Ascending aorta (tissue), 2 donors: ENCODE data around the gene SPARCL1. TPM values are rescaled to one million over a fixed set of nuclear protein-coding genes. Genes with fewer than 3 reads are reported as not detected.

ENCODE experiments used
- DNase-seq, 2 donors: peaks; one replicate each; pipeline ENCODE4 v3.0.0-alpha.2; 2019; ENCODE audit warnings: low spot score in 2 of 2
- H3K27ac ChIP-seq, 2 donors: fragments of 200-600 bp; sonication (generic); one replicate each; pipeline ENCODE4 v1.5.1; 2016 to 2017; ENCODE audit warnings: mild to moderate bottlenecking in 1 of 2
- H3K27me3 ChIP-seq: fragments of 200-600 bp; sonication (generic); one replicate; pipeline ENCODE4 v1.5.1; 2017
- H3K36me3 ChIP-seq, 2 donors: fragments of 200-600 bp; sonication (generic); one replicate each; pipeline ENCODE4 v1.5.1; 2016
- H3K4me1 ChIP-seq, 2 donors: fragments of 200-600 bp; sonication (generic); one replicate each; pipeline ENCODE4 v1.5.1; 2016 to 2017; ENCODE audit warnings: mild to moderate bottlenecking in 1 of 2
- H3K4me3 ChIP-seq, 2 donors: fragments of 200-600 bp; sonication (generic); one replicate each; pipeline ENCODE4 v1.5.1; 2016 to 2017; ENCODE audit warnings: mild to moderate bottlenecking in 1 of 2
- H3K9me3 ChIP-seq, 2 donors: fragments of 200-600 bp; sonication (generic); one replicate each; pipeline ENCODE4 v1.5.1; 2016
- CTCF ChIP-seq, 3 experiments: fragments of 200-600 bp in 2 of 3; fragments of 450-650 bp in 1 of 3; sonication (generic) in 2 of 3; IDR thresholded peaks; one replicate each; pipeline ENCODE4 v1.5.1; 2016 to 2019; ENCODE audit warnings: antibody characterized with exemption in 3 of 3, mild to moderate bottlenecking in 1 of 3, moderate library complexity in 1 of 3
- intact Hi-C: fragments of 100-400 bp; cut with DNase I; formaldehyde crosslinking; loops from one replicate; pipeline ENCODE4 v1.15.1; 2023
- total RNA-seq: library from RNA; depleted of rRNA; stranded (reverse); fragments of >200 nt; gene quantifications from one replicate; pipeline ENCODE4 v1.1.0, GENCODE V29; 2016

The SPARCL1 gene
- total RNA-seq, 1 donor from 2014 or later: 830 TPM

GRCh38 chr4:87567191-87567590 is 38.0 kb upstream of the SPARCL1 start:
- Histone ChIP-seq H3K4me1 (no peaks in the 10 kb centered on the region), H3K27me3 (no peaks in the 10 kb centered on the region), H3K27ac (no peak overlapping the region), H3K9me3 (no peaks in the 10 kb centered on the region), H3K4me3 (no peak overlapping the region), H3K36me3 (no peaks in the 10 kb centered on the region)
- TF ChIP-seq CTCF (IDR thresholded peaks at IDR 0.05): no peak
- DNase-seq: no peak
- intact Hi-C loops: no loop called here

- no peaks in the 10 kb centered on the region for H3K4me1 ChIP-seq
- DNase-seq: no peak
- TF ChIP-seq CTCF (IDR thresholded peaks at IDR 0.05): no peak
- no peaks in the 10 kb centered on the region for H3K9me3 ChIP-seq
- H3K27ac ChIP-seq: no peak overlapping the region
- no peaks in the 10 kb centered on the region for H3K27me3 ChIP-seq
- H3K4me3 ChIP-seq: no peak overlapping the region
- no peaks in the 10 kb centered on the region for H3K36me3 ChIP-seq
- intact Hi-C loops: no loop called here
Measured at GRCh38 chr4:87566276-87566675, 37.1 kb upstream of the SPARCL1 start.

- DNase-seq: no peak
Measured at GRCh38 chr4:87565746-87566145, 36.6 kb upstream of the SPARCL1 start.

GRCh38 chr4:87560802-87561201 is 31.6 kb upstream of the SPARCL1 start:
- no peak for TF ChIP-seq CTCF (IDR thresholded peaks at IDR 0.05)
- intact Hi-C loops: no loop called here
- Histone ChIP-seq H3K36me3 (no peaks in the 10 kb centered on the region), H3K9me3 (no peaks in the 10 kb centered on the region), H3K4me3 (no peak overlapping the region), H3K27ac (no peak overlapping the region), H3K4me1 (peaks cover under 1 to 1% of the 10 kb centered on the region in 2 donors), H3K27me3 (no peaks in the 10 kb centered on the region)
- DNase-seq: no peak

More at GRCh38 chr4:87565746-87566145, 36.6 kb upstream of the SPARCL1 start:
- TF ChIP-seq CTCF (IDR thresholded peaks at IDR 0.05): no peak
- Histone ChIP-seq H3K9me3 (no peaks in the 10 kb centered on the region), H3K27me3 (no peaks in the 10 kb centered on the region), H3K4me3 (no peak overlapping the region), H3K27ac (no peak overlapping the region), H3K36me3 (no peaks in the 10 kb centered on the region), H3K4me1 (no peaks in the 10 kb centered on the region)
- intact Hi-C loops: no loop called here

- TF ChIP-seq CTCF (IDR thresholded peaks at IDR 0.05): no peak
- no peaks in the 10 kb centered on the region for H3K9me3 ChIP-seq
- peaks cover 7% of the 10 kb centered on the region in 2 donors for H3K4me1 ChIP-seq
- H3K27ac ChIP-seq: no peak overlapping the region
- no peak overlapping the region for H3K4me3 ChIP-seq
- no peaks in the 10 kb centered on the region for H3K27me3 ChIP-seq
- intact Hi-C loops: no loop called here
- peak in 1 of 2 donors; percentile 73 for DNase-seq
- no peaks in the 10 kb centered on the region for H3K36me3 ChIP-seq
Measured at GRCh38 chr4:87559090-87559837, 30.1 kb upstream of the SPARCL1 start.
